BE2C (cell line): Measurements from ENCODE around the gene PRLH.

Source experiments
- DNase-seq: peaks from one replicate; pipeline ENCODE4 v3.0.0-alpha.2; 2020
- H3K27me3 ChIP-seq: fragments of 250-450 bp; sonication (Bioruptor Pico); 2 replicates; pipeline ENCODE4 v1.5.1; 2020; ENCODE audit warnings: mild to moderate bottlenecking
- H3K36me3 ChIP-seq: fragments of 250-450 bp; sonication (Bioruptor Pico); 2 replicates; pipeline ENCODE4 v1.5.1; 2020; ENCODE audit warnings: mild to moderate bottlenecking
- H3K4me1 ChIP-seq: fragments of 250-450 bp; sonication (Bioruptor Pico); 2 replicates; pipeline ENCODE4 v1.5.1; 2020
- H3K4me3 ChIP-seq: 2 replicates; pipeline ENCODE4 v1.5.1; 2011; ENCODE audit warnings: low read depth, low read length
- H3K9me3 ChIP-seq: fragments of 250-450 bp; sonication (Bioruptor Pico); 2 replicates; pipeline ENCODE4 v1.5.1; 2020
- TF ChIP-seq, protein P1 (sequence below): IDR thresholded peaks from 2 replicates; pipeline ENCODE4 v1.5.1; 2012; ENCODE audit warnings: mild to moderate bottlenecking, low read depth, low read length

Gene PRLH

DNA sequence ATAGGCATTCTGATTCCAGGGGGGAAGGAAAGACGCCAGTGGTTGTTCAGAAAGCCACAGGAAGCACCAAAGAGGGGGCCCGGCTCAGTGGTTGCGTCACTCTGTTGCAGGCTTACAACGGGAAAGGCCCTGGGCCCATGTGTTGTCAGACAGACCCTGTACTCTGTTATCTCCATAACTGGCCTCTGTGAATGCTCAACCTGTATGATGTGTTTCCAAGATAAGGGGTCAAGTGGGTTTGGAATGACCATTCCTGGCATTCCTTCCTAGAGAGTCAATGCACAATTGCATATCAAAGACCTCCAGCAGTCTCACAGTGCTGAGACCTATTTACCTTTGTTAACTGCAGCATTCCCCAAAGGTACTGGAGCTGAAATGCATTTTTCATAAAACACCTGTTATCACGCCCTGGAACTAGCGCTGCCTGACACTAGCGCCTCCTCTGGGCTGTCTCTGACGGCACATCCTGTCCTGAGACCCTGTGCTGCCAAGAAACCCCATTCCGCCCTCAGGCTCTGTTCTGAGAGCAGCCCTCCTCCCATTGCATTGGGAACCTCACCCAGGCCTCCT, 47.9 kb downstream of the PRLH start:
- TF ChIP-seq, protein P1, sequence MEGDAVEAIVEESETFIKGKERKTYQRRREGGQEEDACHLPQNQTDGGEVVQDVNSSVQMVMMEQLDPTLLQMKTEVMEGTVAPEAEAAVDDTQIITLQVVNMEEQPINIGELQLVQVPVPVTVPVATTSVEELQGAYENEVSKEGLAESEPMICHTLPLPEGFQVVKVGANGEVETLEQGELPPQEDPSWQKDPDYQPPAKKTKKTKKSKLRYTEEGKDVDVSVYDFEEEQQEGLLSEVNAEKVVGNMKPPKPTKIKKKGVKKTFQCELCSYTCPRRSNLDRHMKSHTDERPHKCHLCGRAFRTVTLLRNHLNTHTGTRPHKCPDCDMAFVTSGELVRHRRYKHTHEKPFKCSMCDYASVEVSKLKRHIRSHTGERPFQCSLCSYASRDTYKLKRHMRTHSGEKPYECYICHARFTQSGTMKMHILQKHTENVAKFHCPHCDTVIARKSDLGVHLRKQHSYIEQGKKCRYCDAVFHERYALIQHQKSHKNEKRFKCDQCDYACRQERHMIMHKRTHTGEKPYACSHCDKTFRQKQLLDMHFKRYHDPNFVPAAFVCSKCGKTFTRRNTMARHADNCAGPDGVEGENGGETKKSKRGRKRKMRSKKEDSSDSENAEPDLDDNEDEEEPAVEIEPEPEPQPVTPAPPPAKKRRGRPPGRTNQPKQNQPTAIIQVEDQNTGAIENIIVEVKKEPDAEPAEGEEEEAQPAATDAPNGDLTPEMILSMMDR = peak; percentile 16; the same call in 1 of the 2 replicates
- H3K4me3 ChIP-seq = no peak overlapping the region
- DNase-seq = no peak

DNA sequence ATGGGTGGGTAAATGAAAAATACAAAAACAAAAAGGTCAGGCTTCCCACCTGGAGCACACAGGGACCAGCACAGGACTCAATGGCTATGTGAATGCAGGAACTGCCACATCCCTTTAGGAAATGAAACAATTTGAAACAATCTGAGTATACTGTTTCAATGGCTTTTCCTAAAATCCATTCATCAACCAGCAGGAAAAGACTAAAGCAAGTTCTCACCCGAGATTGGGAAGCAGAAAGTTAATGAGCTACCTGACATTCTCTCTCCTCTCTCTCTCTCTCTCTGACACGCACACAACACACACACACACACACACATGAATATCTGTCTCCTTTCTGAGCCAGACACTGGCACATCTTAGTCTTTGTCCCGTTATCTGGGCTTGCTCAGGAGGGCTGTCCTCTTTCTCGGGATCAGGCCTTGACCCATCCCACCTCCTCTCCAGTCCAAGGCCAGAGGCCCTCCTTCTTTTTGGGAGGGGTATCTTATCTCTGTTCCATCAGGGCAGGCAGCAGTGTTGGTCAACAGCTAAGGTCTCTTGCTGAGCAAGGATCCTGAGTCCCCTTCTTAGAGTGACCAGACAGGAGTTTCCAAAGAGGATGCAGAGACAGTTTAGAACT, 49.4 kb downstream of the PRLH start:
- Histone ChIP-seq H3K27me3 (no peaks in the 10 kb centered on the region), H3K4me1 (no peaks in the 10 kb centered on the region)
- TF ChIP-seq, protein P1 = no peak

More for the DNA sequence above, 47.9 kb downstream of the PRLH start:
- Histone ChIP-seq H3K4me1 (no peaks in the 10 kb centered on the region), H3K9me3 (no peaks in the 10 kb centered on the region), H3K27me3 (no peaks in the 10 kb centered on the region), H3K36me3 (no peaks in the 10 kb centered on the region)

DNA sequence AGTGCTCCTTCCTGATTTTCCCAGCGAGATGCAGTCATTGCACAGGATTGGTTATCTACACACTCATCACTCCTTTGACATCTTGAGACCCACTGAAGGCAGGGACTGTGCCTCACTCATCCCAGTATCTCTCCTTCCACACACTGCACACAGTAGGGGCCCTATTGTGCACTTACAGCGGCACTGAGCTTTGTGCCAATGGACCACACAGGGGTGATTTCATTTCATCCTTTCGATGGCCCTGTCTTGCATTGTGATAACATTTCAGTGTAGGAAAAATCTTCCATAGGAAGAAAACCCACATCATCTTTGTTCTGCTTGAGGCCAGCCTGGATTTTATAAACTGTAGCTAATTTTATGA, 50.0 kb downstream of the PRLH start:
- no peak overlapping the region for H3K4me3 ChIP-seq

More for the DNA sequence above, 49.4 kb downstream of the PRLH start:
- Histone ChIP-seq H3K4me3 (no peak overlapping the region), H3K9me3 (no peaks in the 10 kb centered on the region), H3K36me3 (no peaks in the 10 kb centered on the region)
- no peak for DNase-seq

More for the DNA sequence above, 50.0 kb downstream of the PRLH start:
- no peak for DNase-seq
- H3K36me3 ChIP-seq = no peaks in the 10 kb centered on the region
- no peaks in the 10 kb centered on the region for H3K27me3 ChIP-seq
- H3K4me1 ChIP-seq = no peaks in the 10 kb centered on the region
- H3K9me3 ChIP-seq = no peaks in the 10 kb centered on the region
- TF ChIP-seq, protein P1 = no peak
